Umbilical cord (tissue), 2 donors: ENCODE measurements around the gene MANEAL. TPM values are rescaled to one million over a fixed set of nuclear protein-coding genes. Genes with fewer than 3 reads are reported as not detected.
"Not testable (repeated sequence)": the region's sequence is repeated elsewhere in the genome, so short reads cannot be mapped to it uniquely, and the experiment has no call there.

Experiments used
- DNase-seq: peaks from one replicate; pipeline ENCODE4 v3.0.0-alpha.2; 2015; ENCODE audit warnings: low spot score
- total RNA-seq: library from RNA; depleted of rRNA; stranded (reverse); fragments of >200 nt; gene quantifications from one replicate; pipeline ENCODE4 v1.2.3, GENCODE V29; 2014; ENCODE audit warnings: low replicate concordance; ENCODE audit not compliant: insufficient read depth

MANEAL gene, protein sequence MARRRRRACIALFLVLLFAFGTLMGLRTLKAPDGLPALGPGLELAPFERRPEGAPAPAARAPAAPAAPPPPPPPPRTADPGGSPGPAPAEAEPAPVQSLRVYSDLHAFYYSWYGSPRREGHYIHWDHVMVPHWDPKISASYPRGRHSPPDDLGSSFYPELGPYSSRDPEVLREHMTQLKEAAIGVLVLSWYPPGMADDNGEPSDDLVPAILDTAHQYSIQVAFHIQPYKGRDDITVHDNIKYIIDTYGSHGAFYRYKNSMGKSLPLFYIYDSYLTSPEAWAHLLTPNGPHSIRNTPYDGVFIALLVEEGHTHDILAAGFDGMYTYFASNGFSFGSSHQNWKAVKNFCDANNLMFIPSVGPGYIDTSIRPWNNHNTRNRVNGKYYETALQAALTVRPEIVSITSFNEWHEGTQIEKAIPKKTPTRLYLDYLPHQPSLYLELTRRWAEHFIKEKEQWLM
- total RNA-seq = 1.7 TPM

DNA sequence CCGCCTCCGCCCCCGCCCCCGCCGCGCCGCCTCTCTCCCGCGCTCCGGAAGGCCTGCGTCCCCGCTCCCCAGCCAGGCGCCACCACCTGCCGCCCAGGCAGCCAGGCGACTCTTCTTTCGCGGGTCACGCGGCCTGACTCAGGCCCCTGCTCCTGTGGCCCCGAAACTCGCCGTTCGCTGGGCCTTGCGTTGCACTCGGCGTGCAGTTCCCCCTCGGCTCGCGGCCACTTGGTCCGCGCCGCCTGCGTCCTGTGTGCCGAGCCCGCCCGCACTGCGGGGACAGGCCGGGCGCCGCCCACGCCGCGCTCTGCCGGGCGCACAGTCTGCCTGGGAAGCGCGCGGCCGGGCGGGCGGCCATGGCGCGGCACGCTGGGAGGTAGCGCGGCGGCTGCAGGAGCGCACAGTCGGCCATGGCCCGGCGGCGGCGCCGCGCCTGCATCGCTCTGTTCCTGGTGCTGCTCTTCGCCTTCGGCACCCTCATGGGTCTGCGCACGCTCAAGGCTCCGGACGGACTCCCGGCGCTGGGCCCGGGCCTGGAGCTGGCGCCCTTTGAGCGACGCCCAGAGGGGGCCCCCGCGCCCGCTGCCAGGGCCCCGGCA, at the start of gene MANEAL:
Gene MANEAL (plus strand): TSS at position 75 of the 599 bp plus-strand sequence. CDS start 336 bp downstream, at position 411.
- DNase-seq = peak; percentile 37

DNA sequence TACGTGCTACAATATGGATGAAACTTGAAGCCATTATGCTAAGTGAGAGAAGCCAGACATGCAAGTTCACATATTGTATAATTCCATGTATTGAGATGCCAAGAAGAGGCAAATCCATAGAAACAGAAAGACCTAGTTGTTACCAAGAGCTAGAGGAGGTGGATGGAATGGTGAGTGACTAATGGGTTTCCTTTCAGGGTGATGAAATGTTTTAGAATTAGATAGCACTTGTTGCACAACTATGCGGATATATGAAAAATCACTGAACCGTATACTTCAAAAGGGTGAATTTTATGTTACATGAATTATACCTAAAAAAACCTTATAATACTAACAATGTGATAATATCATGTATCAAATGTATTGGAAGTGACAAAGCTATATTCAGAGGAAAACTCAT, 46.8 kb upstream of the MANEAL start:
- DNase-seq = no peak

DNA sequence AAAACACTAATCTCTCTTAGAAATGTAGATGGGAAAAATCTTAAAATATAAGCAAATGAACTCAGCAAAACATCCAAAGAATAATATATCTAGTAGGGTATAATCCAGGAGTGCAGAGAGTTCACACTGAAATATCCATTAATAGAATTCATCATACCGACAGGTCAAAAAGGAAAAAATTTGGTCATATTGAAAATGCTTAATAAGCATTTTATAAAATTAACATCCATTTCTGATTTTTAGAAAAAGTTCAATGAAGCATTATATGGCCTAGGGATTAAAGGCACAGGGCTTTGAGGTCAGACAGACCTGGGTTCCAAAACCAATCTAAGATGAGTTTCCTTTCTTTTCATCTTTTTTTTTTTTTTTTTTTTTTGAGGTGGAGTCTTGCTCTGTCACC, 45.1 kb upstream of the MANEAL start:
- DNase-seq = no peak

DNA sequence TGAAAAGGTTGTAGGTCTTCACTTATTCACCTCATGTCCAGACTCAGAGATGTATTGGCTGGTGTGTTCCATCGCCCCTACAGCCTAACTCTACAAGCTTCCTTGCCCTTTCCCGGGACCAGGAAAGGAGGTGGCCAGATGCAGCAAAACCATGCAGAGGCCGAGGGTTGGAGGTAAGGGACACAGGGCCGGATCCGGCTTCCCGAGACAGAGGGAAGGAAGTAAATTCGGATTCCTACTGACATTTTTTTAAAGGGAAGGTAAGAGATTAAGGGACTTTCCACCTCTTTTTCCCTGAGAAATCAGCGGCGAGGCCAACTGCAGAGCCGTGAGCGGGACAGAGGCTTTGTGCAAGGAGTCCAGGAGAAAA, 41.4 kb upstream of the MANEAL start:
- no peak for DNase-seq

DNA sequence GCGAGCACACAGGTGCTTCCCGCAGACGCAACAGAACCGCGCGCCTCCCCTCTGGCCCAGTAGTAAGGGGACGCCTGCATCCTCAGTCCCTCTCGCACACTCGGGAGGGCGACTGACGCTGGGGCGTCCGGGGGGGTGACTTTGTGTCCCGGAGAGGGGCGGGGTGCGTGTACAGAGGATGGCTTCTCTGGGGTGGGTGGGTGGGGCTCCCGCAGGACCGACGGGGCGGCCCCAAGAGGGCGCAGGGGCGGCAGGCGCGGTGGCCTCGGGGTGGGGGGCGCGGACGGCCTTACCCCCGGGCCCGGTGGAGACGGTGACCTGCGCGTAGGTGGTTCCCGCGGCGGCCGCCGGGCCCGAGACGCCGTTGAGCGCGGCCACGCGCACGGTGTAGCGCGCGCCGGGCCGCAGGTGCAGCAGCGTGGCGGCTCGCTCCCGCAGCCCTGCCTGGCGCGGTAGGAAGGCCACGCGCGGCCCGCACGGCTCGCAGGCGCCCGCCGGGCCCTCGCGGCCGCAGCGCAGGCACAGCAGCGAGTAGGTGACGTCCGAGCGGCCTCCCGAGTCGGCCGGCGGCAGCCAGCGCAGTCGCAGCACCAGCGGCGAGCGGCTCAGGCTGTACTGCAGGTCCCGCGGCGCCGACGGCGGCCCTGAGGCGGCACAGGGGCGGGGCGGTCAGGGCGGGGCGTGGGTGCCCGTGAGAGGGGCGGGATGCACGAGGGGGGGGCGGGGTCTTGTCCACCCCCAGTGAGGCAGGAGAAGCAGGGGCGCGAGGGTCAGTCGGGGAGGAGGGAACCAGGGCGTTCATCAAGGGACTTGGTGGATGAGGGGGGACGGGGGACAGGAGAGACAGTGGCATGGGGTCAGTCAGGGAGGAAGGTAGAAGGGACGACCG, 40.8 kb upstream of the MANEAL start:
- DNase-seq = no peak

DNA sequence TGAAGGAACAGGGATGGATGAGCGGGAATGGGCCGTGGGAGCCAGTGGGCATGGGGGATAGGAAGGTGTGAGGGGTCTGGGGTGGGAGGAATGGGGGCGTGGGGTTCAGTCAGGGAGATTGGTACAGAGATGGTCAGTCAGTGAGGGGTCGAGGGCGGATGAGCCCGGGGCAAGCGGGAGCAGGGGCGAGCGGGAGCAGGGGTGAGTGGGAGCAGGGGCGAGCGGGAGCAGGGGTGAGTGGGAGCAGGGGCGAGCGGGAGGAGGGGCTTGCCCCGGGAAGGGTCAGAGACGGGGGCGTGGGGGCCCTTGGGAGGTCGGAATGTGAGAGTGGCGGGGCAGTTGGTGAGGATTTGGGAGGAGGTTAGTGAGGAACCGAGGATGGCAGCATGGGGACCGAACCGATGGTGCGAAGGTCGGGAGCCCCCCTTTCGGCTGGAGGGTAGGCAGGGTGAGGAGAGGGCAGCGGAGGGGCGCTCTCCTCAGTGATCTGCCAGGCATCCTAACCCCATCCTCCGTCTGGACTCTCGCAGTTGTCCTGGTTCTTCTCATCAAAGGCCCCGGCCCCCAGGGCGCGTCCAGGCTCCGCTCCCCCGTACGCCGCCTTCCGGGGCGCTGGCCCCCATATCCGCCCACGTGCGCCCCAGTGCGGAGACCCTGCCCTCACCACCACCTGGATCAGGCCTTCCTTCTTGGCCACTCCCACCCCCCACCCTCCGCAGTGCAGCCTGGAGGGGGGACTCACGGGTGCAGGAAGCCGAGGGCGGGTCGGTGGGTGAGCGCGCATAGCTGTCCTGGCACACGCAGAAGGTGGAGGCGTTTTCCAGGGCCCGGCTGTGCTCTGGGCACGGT, 40.0 kb upstream of the MANEAL start:
- no peak for DNase-seq

DNA sequence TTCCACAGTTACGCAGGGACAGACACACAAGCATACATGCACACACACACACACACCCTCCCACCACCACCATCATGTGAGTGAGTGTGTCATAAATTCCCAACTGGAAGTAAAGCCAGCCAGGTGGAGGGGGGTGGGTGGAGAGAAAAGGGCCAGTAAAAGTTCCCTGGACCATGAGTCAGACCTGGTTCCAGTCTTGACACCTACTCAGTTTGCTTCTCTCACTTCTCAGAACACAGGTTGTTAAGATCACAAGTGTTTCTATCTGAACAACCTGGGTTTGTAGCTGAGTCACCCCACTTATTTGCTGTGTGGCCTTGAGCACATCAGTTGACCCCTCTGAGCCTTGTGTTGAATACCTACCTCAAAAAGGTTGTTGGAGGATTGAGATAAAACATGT, 38.4 kb upstream of the MANEAL start:
- DNase-seq = no peak

DNA sequence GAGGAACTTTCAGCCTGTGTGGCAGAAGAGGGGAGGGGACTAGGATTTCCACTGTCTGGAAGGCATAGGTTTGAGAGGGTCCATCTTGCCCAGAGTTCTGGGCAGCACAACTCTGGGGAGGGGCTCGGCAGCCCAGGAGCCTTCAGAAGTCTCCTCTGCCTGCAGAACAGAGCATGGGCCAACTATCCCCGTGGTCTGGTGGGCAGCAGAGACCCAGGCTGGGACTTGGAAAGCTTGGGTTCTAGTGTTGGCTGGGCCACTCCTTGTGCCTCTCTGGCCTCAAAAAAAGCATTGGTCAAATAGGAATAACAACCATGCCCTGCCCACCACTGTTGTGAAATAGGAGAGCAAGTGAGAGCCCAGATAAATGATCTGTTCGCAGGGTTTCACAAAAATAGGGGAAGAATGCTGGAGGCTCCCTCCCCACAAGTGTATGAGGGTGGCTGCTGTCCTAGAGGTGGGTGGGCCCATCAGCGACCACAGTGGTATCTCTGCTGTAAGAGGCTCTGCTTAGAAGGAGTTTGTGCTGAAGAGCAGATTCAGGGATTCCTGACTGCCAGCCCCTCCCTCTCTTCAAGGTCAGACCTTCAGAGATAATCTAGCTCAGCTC, 37.6 kb upstream of the MANEAL start:
- no peak for DNase-seq

DNA sequence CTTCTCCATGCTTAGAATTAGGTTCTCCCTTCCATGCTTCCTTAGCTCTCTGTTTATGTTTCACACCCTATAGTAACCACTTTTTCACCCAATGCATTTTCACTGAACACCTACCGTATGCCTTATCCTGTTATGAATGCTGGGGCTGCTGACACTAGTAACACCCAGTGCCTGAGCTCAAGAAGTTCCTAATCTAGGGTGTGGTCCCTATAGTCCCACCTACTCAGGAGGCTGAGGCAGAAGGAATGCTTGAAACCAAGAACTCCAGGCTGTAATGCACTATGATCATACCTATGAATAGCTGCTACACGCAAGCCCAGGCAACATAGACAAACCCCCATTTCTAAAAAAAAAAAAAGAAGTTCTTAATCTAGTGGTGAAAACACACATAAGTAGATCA, 34.2 kb upstream of the MANEAL start:
- no peak for DNase-seq

DNA sequence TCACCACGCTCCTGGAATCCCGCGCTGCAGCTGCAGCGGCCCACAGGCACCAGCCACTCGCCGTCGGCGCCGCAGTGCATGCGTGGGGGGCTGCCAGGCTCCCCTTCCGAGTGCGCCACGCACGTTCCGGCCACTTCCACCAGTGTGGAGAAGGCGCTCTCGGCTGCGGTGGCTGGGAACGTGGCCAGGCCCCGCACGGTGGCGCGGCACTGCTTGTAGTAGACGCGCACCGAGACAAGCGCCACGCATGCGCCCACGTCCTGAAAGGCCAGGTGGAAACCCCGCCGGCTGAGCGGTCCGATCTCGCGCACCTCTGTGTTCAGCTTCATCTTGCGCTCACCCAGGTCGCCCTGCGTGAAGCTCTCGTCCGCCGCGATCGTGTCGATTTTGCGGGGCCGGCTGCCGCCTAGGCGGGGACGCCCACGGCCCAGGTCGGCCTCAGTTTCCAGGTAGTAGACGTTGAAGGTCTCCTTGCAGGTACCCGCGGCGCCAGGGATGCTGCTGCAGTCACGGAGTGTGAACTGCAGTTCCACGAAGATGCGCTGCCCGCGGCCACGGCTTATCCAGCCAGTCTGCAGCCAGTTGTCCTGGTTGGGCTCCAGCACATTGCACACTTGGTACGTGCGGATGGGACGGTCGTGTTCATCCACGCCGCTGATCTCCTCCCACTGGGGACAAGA, 32.1 kb upstream of the MANEAL start:
- DNase-seq = no peak

DNA sequence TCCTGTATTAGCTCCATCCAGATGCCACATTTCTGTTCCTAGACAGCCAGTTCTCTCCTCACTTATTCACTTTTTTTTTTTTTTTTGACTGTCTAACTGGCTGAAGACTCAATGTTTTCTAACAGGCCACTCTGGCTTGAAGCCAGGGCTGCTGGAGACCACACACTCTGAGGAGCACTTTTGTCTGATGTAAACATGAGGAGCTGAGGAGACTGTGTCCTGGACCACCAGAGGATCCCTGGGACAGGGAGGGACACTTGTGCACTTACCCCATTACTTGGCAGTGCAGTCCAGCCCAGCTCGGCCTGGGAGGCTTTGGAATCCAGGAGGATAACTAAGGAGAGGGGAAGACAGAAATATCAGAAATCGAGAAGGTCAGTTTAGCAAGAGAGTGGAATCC, 31.1 kb upstream of the MANEAL start:
- DNase-seq = no peak

DNA sequence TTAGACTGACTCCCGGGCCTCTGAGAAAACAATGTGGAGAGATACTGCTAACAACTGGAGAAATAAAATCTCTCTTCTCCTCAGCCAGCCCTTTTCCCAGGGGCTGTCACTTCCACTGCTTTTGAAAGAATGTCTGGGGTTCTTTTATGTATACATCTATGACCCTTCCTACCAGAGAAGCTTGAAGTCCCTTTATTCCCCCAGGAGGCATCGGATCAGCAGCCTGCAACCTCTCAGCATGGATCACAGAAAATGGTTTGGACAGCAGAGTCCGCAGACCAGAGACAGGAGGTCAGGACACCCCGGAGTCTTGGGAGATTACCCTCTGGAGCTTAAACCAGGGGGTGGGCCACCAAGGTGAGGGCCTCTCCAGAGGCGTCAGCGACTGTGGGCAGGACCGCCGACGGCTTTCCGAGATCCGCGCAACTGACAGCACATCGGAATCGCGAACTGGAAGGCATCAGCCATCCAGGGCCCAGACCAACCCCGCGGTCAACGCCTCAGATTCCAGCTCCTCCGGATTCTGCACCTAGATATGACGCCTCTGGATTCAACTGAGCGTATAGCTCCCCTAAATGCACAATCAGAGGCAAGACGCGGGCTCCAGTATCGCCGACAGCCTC, 29.7 kb upstream of the MANEAL start:
- no peak for DNase-seq

DNA sequence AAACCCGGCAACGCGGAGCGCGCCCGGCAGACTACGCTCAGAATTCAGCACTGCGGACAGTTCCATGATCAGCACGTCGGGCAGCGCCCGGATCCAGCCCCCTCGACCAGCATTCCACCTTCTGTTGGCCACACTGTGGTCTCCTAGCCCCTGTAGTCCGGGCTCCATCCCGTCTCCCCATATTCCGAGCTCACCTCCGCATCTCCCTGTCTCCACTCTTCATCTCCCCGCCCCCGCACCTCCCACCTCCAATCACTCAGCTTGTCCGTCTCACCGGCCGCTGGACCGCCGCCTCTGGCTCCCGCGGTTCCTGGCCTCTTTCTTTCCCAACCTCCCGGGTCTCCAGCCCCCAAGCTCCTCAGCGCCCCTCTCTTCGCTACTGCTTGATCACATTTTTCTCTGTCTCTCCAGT, 29.2 kb upstream of the MANEAL start:
- DNase-seq = peak; percentile 48

DNA sequence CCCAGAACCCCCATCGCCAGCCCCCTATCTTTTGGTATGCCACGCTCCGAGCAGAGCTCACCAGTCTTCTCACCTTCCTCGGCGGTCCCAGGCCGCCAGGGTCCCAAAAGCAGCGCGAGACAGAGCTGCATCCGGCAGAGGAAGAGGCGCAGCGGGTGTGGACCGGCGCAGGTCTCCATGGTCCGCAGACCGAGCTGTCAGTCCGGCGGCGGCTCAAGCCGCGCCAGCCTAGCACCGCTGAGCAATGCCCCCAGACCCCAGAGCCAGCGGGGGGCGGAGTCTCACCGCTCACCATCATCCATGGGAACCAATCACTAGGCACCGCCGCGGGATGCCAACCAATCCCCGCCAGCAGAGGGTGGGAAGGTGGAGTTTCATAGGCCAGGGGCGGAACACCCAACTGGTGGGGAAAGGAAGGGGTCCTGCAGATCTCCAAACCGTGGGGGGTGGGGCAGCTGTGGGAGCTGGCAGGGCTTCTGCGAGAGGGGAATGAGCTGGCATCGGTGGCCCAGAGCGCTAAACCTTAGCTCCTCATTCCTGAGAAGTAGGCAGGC, 28.7 kb upstream of the MANEAL start, which contains the start of gene EPHA10:
Gene EPHA10 (minus strand): TSS at position 233 of the 554 bp plus-strand sequence. CDS start 54 bp downstream, at position 179.
- DNase-seq = no peak

DNA sequence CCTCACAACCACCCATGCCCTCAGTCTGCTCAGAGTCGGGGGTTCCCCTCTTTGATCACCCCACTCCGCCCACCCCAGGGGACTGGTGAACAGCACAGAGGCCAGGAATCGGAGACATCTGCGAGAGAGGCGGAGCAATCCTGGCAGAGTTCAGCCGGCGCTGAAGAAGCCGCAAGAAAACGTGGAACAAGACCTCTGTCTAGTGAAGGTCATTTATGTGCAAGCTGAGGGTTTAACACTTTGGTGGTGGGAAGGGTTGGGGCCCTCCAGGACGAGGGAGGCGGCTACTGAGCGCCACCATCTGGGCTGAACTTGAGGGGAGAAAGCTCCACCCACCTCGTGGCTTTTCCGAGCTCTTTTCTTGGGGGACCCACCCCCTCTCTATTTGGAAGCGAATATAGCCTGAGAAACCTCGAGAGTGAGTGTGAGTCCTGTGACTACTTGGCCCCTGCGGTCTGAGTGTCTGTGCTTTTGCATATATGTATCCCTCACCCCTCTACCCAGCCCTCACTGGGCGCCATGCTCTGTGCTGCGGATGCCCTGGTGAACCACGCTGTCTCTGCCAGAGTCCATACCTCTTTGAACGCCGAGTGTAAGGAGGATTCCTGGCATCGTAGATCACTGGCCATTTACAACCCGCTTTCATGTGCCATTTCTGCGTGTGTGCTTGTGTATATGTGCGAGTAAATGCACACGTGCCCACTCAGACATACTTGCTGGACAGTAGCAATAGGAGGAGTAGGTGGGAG, 27.6 kb upstream of the MANEAL start:
- DNase-seq = no peak

DNA sequence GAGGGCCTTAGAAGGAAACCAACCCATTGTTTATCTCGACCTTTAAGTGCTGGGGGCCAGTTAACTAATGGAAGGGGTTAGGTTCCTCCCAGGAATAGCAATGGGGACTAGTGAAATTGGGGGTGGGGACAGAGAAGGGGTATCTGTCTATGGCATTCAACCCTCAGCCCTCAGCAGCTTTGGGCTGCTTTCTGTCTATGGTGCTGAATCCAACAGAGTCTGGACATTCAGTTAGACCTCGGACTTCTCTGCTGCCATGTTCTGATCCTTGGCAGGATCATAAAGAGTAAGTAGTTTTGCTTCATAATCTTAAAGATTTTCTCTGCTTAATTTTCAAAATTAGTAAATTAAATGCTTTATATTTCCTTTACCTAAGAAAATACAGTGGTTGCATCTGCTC, 26.2 kb upstream of the MANEAL start:
- DNase-seq = no peak

DNA sequence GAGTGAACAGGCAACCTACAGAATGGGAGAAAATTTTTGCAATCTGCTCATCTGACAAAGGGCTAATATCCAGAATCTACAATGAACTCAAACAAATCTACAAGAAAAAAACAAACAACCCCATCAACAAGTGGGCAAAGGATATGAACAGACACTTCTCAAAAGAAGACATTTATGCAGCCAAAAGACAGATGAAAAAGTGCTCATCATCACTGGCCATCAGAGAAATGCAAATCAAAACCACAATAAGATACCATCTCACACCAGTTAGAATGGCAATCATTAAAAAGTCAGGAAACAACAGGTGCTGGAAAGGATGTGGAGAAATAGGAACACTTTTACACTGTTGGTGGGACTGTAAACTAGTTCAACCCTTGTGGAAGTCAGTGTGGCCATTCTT, 22.2 kb upstream of the MANEAL start:
- DNase-seq = not testable (repeated sequence)

DNA sequence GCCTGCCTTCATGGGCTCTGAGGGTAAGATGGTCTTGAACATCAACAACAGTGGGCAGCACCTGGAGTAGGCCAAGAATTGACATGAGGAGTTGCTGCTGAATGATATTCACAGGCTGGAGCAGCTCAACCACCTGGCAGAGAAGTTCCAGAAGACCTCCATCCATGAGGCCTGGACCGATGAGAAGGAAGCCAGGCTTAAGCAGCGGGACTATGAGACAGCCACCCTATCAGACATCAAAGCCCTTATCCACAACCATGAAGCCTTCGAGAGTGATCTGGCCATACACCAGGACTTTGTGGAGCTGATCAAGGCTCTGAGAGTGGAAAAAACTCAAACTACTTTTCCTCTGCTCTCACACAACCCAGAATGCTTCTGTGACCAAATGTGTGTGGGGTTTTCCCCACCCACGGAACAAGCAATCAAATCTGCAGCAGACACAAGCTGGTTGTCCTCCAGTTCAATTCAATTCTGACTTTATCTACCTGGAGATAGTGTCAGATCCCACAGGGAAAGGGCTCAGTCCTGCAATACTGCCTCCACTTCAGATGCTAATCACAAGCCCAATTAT, 16.6 kb upstream of the MANEAL start:
- DNase-seq = no peak
